ENCODE measurements around the gene OR7D2.
A peak's percentile ranks its signal among the peaks of the same experiment; 100 is the strongest.
"Not testable (repeated sequence)": the region's sequence is repeated elsewhere in the genome, so short reads cannot be mapped to it uniquely, and the experiment has no call there.

OR7D2 gene

GRCh38 chr19:9178901-9179300, at the start of gene OR7D2:
Gene OR7D2 (plus strand): TSS chr19:9178979. CDS start chr19:9185782, 6,803 bp downstream.
- DNase-seq: no peak

- DNase-seq: no peak
These were observed 47.8 kb upstream of the OR7D2 start for GRCh38 chr19:9130965-9131364.

- DNase-seq: no peak
These were observed 46.4 kb upstream of the OR7D2 start for GRCh38 chr19:9132422-9132821.

GRCh38 chr19:9139609-9140158, 39.1 kb upstream of the OR7D2 start:
- no peak for DNase-seq

- DNase-seq: peak; percentile 77
These were observed 38.5 kb upstream of the OR7D2 start, which contains the start of gene ZNF317 for GRCh38 chr19:9140159-9140874. Gene ZNF317 (plus strand): TSS chr19:9140397. CDS start chr19:9156017, 15,620 bp downstream.

- no peak for DNase-seq
These were observed 33.9 kb upstream of the OR7D2 start for GRCh38 chr19:9144920-9145319.

GRCh38 chr19:9146882-9147281, 31.9 kb upstream of the OR7D2 start:
- no peak for DNase-seq

GRCh38 chr19:9148697-9149096, 30.1 kb upstream of the OR7D2 start:
- DNase-seq: no peak

GRCh38 chr19:9149997-9150396, 28.8 kb upstream of the OR7D2 start:
- DNase-seq: no peak

GRCh38 chr19:9150650-9151049, 28.1 kb upstream of the OR7D2 start:
- DNase-seq: no peak

- no peak for DNase-seq
These were observed 27.4 kb upstream of the OR7D2 start for GRCh38 chr19:9151367-9151766.

- no peak for DNase-seq
These were observed 23.2 kb upstream of the OR7D2 start for GRCh38 chr19:9155591-9155990.

GRCh38 chr19:9156304-9156703, 22.5 kb upstream of the OR7D2 start:
- DNase-seq: no peak

- DNase-seq: no peak
These were observed 18.9 kb upstream of the OR7D2 start for GRCh38 chr19:9159891-9160290.

GRCh38 chr19:9161427-9161826, 17.4 kb upstream of the OR7D2 start:
- no peak for DNase-seq

- no peak for DNase-seq
These were observed 13.5 kb upstream of the OR7D2 start for GRCh38 chr19:9165261-9165660.

GRCh38 chr19:9166846-9167245, 11.9 kb upstream of the OR7D2 start:
- DNase-seq: no peak

GRCh38 chr19:9171393-9171991, 7.3 kb upstream of the OR7D2 start:
- no peak for DNase-seq

- no peak for DNase-seq
These were observed 3.5 kb upstream of the OR7D2 start for GRCh38 chr19:9175326-9175725.

- DNase-seq: no peak
These were observed 4.2 kb downstream of the OR7D2 start for GRCh38 chr19:9183000-9183399.

- no peak for DNase-seq
These were observed 8.4 kb downstream of the OR7D2 start for GRCh38 chr19:9187191-9187590.

- DNase-seq: no peak
These were observed 10.8 kb downstream of the OR7D2 start for GRCh38 chr19:9189535-9189934.

GRCh38 chr19:9198044-9198443, 19.3 kb downstream of the OR7D2 start:
- DNase-seq: not testable (repeated sequence)

- peak; percentile 19 for DNase-seq
These were observed 26.8 kb downstream of the OR7D2 start for GRCh38 chr19:9205501-9206113.
